Hematopoietic multipotent progenitor cell treated with erythropoietin and hydrocortisone succinate and interleukin-3 and kit ligand, for 17 days (in vitro differentiated cells): ENCODE results near the gene KCNQ5.

ENCODE experiments used
- DNase-seq: peaks from one replicate; pipeline ENCODE4 v3.0.0-alpha.2; 2015; ENCODE audit warnings: low spot score

Gene KCNQ5

GRCh38 chr6:72677740-72678139, 55.9 kb downstream of the KCNQ5 start:
- DNase-seq, result no peak

- DNase-seq, result no peak
Measured at GRCh38 chr6:72683797-72684196, 61.9 kb downstream of the KCNQ5 start.

- DNase-seq, result no peak
Measured at GRCh38 chr6:72689107-72689954, 67.5 kb downstream of the KCNQ5 start.

GRCh38 chr6:72691249-72691648, 69.4 kb downstream of the KCNQ5 start:
- no peak for DNase-seq

GRCh38 chr6:72696055-72696454, 74.2 kb downstream of the KCNQ5 start:
- no peak for DNase-seq

- DNase-seq, result no peak
Measured at GRCh38 chr6:72699159-72699558, 77.3 kb downstream of the KCNQ5 start.

- DNase-seq, result no peak
Measured at GRCh38 chr6:72702421-72702820, 80.6 kb downstream of the KCNQ5 start.

- DNase-seq, result no peak
Measured at GRCh38 chr6:72703093-72703492, 81.2 kb downstream of the KCNQ5 start.

- no peak for DNase-seq
Measured at GRCh38 chr6:72704979-72705378, 83.1 kb downstream of the KCNQ5 start.

GRCh38 chr6:72709431-72709830, 87.6 kb downstream of the KCNQ5 start:
- DNase-seq, result no peak

GRCh38 chr6:72711731-72712130, 89.9 kb downstream of the KCNQ5 start:
- DNase-seq, result no peak

- no peak for DNase-seq
Measured at GRCh38 chr6:72712910-72713309, 91.0 kb downstream of the KCNQ5 start.

GRCh38 chr6:72715119-72715518, 93.3 kb downstream of the KCNQ5 start:
- no peak for DNase-seq

- DNase-seq, result no peak
Measured at GRCh38 chr6:72716916-72717315, 95.1 kb downstream of the KCNQ5 start.

- no peak for DNase-seq
Measured at GRCh38 chr6:72720464-72720863, 98.6 kb downstream of the KCNQ5 start.

GRCh38 chr6:72721346-72721745, 99.5 kb downstream of the KCNQ5 start:
- DNase-seq, result no peak

GRCh38 chr6:72724545-72724944, 102.7 kb downstream of the KCNQ5 start:
- no peak for DNase-seq

GRCh38 chr6:72728706-72729343, 107.0 kb downstream of the KCNQ5 start:
- DNase-seq, result no peak

GRCh38 chr6:72733045-72733444, 111.2 kb downstream of the KCNQ5 start:
- no peak for DNase-seq

GRCh38 chr6:72738091-72738490, 116.2 kb downstream of the KCNQ5 start:
- DNase-seq, result no peak

- DNase-seq, result no peak
Measured at GRCh38 chr6:72739368-72739779, 117.5 kb downstream of the KCNQ5 start.

- no peak for DNase-seq
Measured at GRCh38 chr6:72740135-72740534, 118.3 kb downstream of the KCNQ5 start.

- no peak for DNase-seq
Measured at GRCh38 chr6:72741083-72741482, 119.2 kb downstream of the KCNQ5 start.
